ENCODE data around the gene LDLRAD3.

Gene LDLRAD3

GRCh38 chr11:36238881-36239280 is 295.0 kb downstream of the LDLRAD3 start:
- Histone ChIP-seq H3K4me1 (ENCODE audit: control insufficient read depth, insufficient read depth, low read length, poor library complexity, severe bottlenecking) (peaks cover 4% of the 10 kb centered on the region), H3K4me3 (ENCODE audit: extremely low read depth, insufficient read depth, low read length, poor library complexity, severe bottlenecking) (no peak overlapping the region), H3K9me3 (ENCODE audit: control insufficient read depth, low read length) (no peaks in the 10 kb centered on the region), H3K36me3 (ENCODE audit: control insufficient read depth, insufficient read depth, low read length) (peaks cover 4% of the 10 kb centered on the region), H3K27ac (ENCODE audit: low read depth, low read length, severe bottlenecking) (no peak overlapping the region)
- WGBS, 2 experiments (ENCODE audit: insufficient coverage in 2 of 2), result no CpG with 5 or more reads among the region's 1 CpG

DNA sequence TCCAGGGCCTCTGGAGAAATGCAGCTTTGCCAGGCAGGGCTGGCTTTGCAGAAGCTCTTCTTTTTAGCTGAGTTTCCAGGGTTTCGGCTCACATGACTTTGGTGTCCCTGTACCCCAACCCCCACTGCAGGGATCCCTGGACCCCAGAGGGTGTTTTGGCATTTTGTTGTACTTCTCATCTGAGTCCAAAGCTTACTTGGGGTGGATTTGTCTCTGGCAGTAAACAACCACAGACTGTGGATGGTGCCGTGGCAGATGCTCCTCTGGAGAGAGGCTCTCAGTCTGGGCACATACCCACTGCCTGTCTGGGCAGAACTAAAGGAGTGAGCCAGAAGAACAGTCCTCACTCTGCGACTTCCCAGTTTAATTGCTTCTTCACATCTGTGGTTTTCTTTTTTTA is 295.8 kb downstream of the LDLRAD3 start:
- Histone ChIP-seq H3K9me3 (ENCODE audit: control insufficient read depth, low read length) (no peaks in the 10 kb centered on the region), H3K36me3 (ENCODE audit: control insufficient read depth, insufficient read depth, low read length) (peaks cover 4% of the 10 kb centered on the region), H3K4me3 (ENCODE audit: extremely low read depth, insufficient read depth, low read length, poor library complexity, severe bottlenecking) (no peak overlapping the region), H3K4me1 (ENCODE audit: control insufficient read depth, insufficient read depth, low read length, poor library complexity, severe bottlenecking) (peaks cover 4% of the 10 kb centered on the region), H3K27ac (ENCODE audit: low read depth, low read length, severe bottlenecking) (no peak overlapping the region)
- WGBS, 2 experiments (ENCODE audit: insufficient coverage in 2 of 2), result 100% methylated on average over 1 to 2 of the region's 3 CpGs

- Histone ChIP-seq H3K4me1 (ENCODE audit: control insufficient read depth, insufficient read depth, low read length, poor library complexity, severe bottlenecking) (peaks cover 4% of the 10 kb centered on the region), H3K9me3 (ENCODE audit: control insufficient read depth, low read length) (no peaks in the 10 kb centered on the region), H3K27ac (ENCODE audit: low read depth, low read length, severe bottlenecking) (no peak overlapping the region), H3K4me3 (ENCODE audit: extremely low read depth, insufficient read depth, low read length, poor library complexity, severe bottlenecking) (no peak overlapping the region), H3K36me3 (ENCODE audit: control insufficient read depth, insufficient read depth, low read length) (peaks cover 4% of the 10 kb centered on the region)
- 79 to 94% methylated on average over 2 to 3 of the region's 4 CpGs for WGBS, 2 experiments (ENCODE audit: insufficient coverage in 2 of 2)
Measured at GRCh38 chr11:36240173-36240572, 296.3 kb downstream of the LDLRAD3 start.

DNA sequence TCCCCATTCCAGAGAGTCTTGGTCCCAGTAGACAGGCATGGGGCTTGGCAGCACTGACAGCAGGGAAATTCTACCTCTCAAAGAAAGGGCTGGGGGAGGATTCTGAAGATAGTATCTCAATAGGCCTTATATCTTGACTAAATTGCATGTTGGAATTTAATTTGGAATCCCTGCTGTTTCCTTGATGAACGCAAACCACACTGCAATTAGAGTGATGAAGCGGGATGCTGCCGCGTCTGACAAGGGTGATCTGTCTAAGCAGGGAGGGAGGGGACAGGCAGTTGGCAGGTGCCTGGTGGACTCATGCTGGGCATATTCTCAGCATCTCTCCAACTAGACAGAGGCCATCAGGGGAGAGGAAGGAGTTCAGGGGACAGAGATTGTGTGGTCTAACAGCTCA is 296.9 kb downstream of the LDLRAD3 start:
- 80 to 96% methylated on average over 2 to 4 of the region's 4 CpGs for WGBS, 2 experiments (ENCODE audit: insufficient coverage in 2 of 2)

GRCh38 chr11:36241497-36241896 is 297.6 kb downstream of the LDLRAD3 start:
- H3K9me3 ChIP-seq (ENCODE audit: control insufficient read depth, low read length), result no peaks in the 10 kb centered on the region
- no peaks in the 10 kb centered on the region for H3K4me1 ChIP-seq (ENCODE audit: control insufficient read depth, insufficient read depth, low read length, poor library complexity, severe bottlenecking)
- no peak overlapping the region for H3K4me3 ChIP-seq (ENCODE audit: extremely low read depth, insufficient read depth, low read length, poor library complexity, severe bottlenecking)
- H3K27ac ChIP-seq (ENCODE audit: low read depth, low read length, severe bottlenecking), result no peak overlapping the region
- WGBS, 2 experiments (ENCODE audit: insufficient coverage in 2 of 2), result 100% methylated on average over 1 of the region's 1 CpG
- H3K36me3 ChIP-seq (ENCODE audit: control insufficient read depth, insufficient read depth, low read length), result peaks cover 4% of the 10 kb centered on the region

More for the DNA sequence above, 296.9 kb downstream of the LDLRAD3 start:
- Histone ChIP-seq H3K9me3 (ENCODE audit: control insufficient read depth, low read length) (no peaks in the 10 kb centered on the region), H3K36me3 (ENCODE audit: control insufficient read depth, insufficient read depth, low read length) (peaks cover 4% of the 10 kb centered on the region), H3K4me1 (ENCODE audit: control insufficient read depth, insufficient read depth, low read length, poor library complexity, severe bottlenecking) (peaks cover 2% of the 10 kb centered on the region), H3K27ac (ENCODE audit: low read depth, low read length, severe bottlenecking) (no peak overlapping the region), H3K4me3 (ENCODE audit: extremely low read depth, insufficient read depth, low read length, poor library complexity, severe bottlenecking) (no peak overlapping the region)

DNA sequence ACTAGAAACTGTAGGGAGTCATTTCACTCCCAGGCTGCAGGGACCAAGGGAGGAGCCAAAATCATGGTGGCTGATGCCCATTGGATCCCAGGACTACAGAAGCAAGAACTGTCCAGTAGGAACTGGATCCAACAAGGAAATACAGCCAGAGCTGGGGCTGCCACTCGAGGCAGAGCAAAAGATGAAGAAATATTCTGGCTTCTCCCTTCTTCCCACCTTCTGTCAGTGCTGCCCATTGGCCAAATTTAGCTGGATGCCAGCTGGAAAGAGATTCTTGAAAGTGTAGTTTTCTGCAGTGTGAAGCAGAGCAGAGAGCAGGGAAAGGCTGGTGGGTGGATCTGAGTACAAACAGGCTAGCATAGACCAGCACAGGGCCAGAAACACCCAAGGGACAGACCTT is 299.8 kb downstream of the LDLRAD3 start:
- no peak overlapping the region for H3K27ac ChIP-seq (ENCODE audit: low read depth, low read length, severe bottlenecking)
- no peaks in the 10 kb centered on the region for H3K4me1 ChIP-seq (ENCODE audit: control insufficient read depth, insufficient read depth, low read length, poor library complexity, severe bottlenecking)
- no peak overlapping the region for H3K4me3 ChIP-seq (ENCODE audit: extremely low read depth, insufficient read depth, low read length, poor library complexity, severe bottlenecking)
- no peaks in the 10 kb centered on the region for H3K9me3 ChIP-seq (ENCODE audit: control insufficient read depth, low read length)
- no peaks in the 10 kb centered on the region for H3K36me3 ChIP-seq (ENCODE audit: control insufficient read depth, insufficient read depth, low read length)
- no CpG with 5 or more reads among the region's 1 CpG for WGBS, 2 experiments (ENCODE audit: insufficient coverage in 2 of 2)

DNA sequence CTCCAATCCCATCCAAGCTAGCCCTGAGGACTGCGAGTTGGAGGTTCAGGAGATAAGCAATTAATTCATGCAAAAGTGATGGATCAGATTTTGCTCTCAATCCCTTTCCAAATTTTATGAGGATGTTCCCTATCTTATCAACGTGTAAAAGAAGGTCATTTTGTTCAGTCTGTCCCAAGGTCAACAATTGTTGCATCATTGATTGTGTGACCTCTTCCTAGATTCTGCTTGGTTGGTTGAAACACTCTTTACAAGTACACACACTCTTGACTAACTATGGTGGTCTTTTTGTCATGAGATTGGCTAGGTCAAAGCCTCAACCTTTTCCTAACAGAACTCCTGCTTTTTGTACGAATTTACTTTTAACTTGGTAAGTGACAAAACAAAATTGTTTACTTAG is 303.6 kb downstream of the LDLRAD3 start:
- WGBS, 2 experiments (ENCODE audit: insufficient coverage in 2 of 2), result 100% methylated on average over 1 to 2 of the region's 3 CpGs
- no peak overlapping the region for H3K27ac ChIP-seq (ENCODE audit: low read depth, low read length, severe bottlenecking)
- peaks cover 8% of the 10 kb centered on the region for H3K4me1 ChIP-seq (ENCODE audit: control insufficient read depth, insufficient read depth, low read length, poor library complexity, severe bottlenecking)
- H3K4me3 ChIP-seq (ENCODE audit: extremely low read depth, insufficient read depth, low read length, poor library complexity, severe bottlenecking), result no peak overlapping the region
- no peaks in the 10 kb centered on the region for H3K36me3 ChIP-seq (ENCODE audit: control insufficient read depth, insufficient read depth, low read length)
- peaks cover 9% of the 10 kb centered on the region for H3K9me3 ChIP-seq (ENCODE audit: control insufficient read depth, low read length)

DNA sequence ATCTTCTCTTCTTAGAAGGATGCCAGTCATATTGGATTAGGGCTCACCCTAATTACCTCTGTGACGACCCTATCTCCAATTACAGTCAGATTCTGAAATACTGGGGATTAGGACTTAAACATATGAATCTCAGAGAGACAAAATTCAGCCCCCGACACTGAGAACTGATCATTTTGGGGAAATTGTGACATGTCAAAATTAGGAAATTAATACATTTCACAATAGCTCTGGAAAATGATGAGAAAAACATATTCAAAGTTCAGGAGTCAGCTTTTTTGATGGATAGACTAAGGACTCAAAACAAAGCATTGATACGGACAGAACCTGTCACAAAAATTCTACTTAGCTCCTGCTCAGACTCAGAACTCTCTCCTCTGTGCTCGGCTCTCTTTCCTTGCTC is 304.6 kb downstream of the LDLRAD3 start:
- Histone ChIP-seq H3K4me1 (ENCODE audit: control insufficient read depth, insufficient read depth, low read length, poor library complexity, severe bottlenecking) (peaks cover 8% of the 10 kb centered on the region), H3K9me3 (ENCODE audit: control insufficient read depth, low read length) (peaks cover 9% of the 10 kb centered on the region), H3K27ac (ENCODE audit: low read depth, low read length, severe bottlenecking) (no peak overlapping the region), H3K36me3 (ENCODE audit: control insufficient read depth, insufficient read depth, low read length) (no peaks in the 10 kb centered on the region), H3K4me3 (ENCODE audit: extremely low read depth, insufficient read depth, low read length, poor library complexity, severe bottlenecking) (no peak overlapping the region)
- WGBS, 2 experiments (ENCODE audit: insufficient coverage in 2 of 2), result 81 to 100% methylated on average over 1 to 2 of the region's 4 CpGs

GRCh38 chr11:36249246-36249645 is 305.4 kb downstream of the LDLRAD3 start:
- peak overlapping the region; percentile 1 for H3K27ac ChIP-seq (ENCODE audit: low read depth, low read length, severe bottlenecking)
- no peak overlapping the region for H3K4me3 ChIP-seq (ENCODE audit: extremely low read depth, insufficient read depth, low read length, poor library complexity, severe bottlenecking)
- no CpG with 5 or more reads among the region's 2 CpGs for WGBS, 2 experiments (ENCODE audit: insufficient coverage in 2 of 2)
- peaks cover 8% of the 10 kb centered on the region for H3K4me1 ChIP-seq (ENCODE audit: control insufficient read depth, insufficient read depth, low read length, poor library complexity, severe bottlenecking)
- no peaks in the 10 kb centered on the region for H3K36me3 ChIP-seq (ENCODE audit: control insufficient read depth, insufficient read depth, low read length)
- H3K9me3 ChIP-seq (ENCODE audit: control insufficient read depth, low read length), result peaks cover 9% of the 10 kb centered on the region

- Histone ChIP-seq H3K36me3 (ENCODE audit: control insufficient read depth, insufficient read depth, low read length) (no peaks in the 10 kb centered on the region), H3K4me1 (ENCODE audit: control insufficient read depth, insufficient read depth, low read length, poor library complexity, severe bottlenecking) (peaks cover 8% of the 10 kb centered on the region), H3K4me3 (ENCODE audit: extremely low read depth, insufficient read depth, low read length, poor library complexity, severe bottlenecking) (no peak overlapping the region), H3K9me3 (ENCODE audit: control insufficient read depth, low read length) (peaks cover 9% of the 10 kb centered on the region), H3K27ac (ENCODE audit: low read depth, low read length, severe bottlenecking) (no peak overlapping the region)
- 55% methylated on average over 2 of the region's 2 CpGs; no CpG with 5 or more reads in 1 of the 2 experiments for WGBS, 2 experiments (ENCODE audit: insufficient coverage in 2 of 2)
Measured at GRCh38 chr11:36251823-36252222, 308.0 kb downstream of the LDLRAD3 start.

GRCh38 chr11:36253238-36253637 is 309.4 kb downstream of the LDLRAD3 start:
- Histone ChIP-seq H3K9me3 (ENCODE audit: control insufficient read depth, low read length) (peaks cover 9% of the 10 kb centered on the region), H3K4me1 (ENCODE audit: control insufficient read depth, insufficient read depth, low read length, poor library complexity, severe bottlenecking) (peaks cover 8% of the 10 kb centered on the region), H3K36me3 (ENCODE audit: control insufficient read depth, insufficient read depth, low read length) (no peaks in the 10 kb centered on the region), H3K4me3 (ENCODE audit: extremely low read depth, insufficient read depth, low read length, poor library complexity, severe bottlenecking) (no peak overlapping the region), H3K27ac (ENCODE audit: low read depth, low read length, severe bottlenecking) (no peak overlapping the region)
- 63 to 68% methylated on average over 4 to 5 of the region's 5 CpGs for WGBS, 2 experiments (ENCODE audit: insufficient coverage in 2 of 2)
